ENCODE results near the gene SERPINE2.
A peak's percentile ranks its signal among the peaks of the same experiment; 100 is the strongest.

The SERPINE2 gene

GRCh38 chr2:224041554-224041953 is 2.5 kb upstream of the SERPINE2 start:
- Mint-ChIP-seq H3K27ac (peak overlapping the region in 1 of 3 experiments; percentile 48), H3K36me3 (ENCODE audit: low read depth) (no peaks in the 10 kb centered on the region)
- no peak for TF ChIP-seq CTCF (IDR thresholded peaks at IDR 0.05; ENCODE audit: unreplicated experiment in 3 of 3)

DNA sequence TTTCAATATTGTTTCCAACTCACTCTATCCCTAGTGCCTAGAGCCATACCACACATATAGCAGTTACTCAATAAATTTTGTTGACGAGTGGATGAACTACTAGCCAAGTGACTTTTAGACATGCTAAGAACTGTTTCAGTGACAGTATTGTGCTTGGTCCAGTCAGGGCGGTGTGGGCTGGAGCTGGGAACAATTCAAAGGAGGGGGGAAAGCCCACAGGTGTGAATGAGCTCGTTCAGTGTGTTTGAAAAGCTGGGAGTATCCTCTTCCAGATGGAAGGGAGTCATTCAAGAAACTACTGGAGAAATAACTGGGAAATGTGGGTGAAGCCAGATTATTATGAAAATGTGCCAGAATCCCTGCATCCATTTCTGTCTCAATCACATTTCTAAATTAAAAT is 1.7 kb upstream of the SERPINE2 start:
- Mint-ChIP-seq H3K4me3 (peak overlapping the region; percentile 61 to 81 (median 74)), H3K9me3 (peaks cover 2% of the 10 kb centered on the region), H3K27ac (peak overlapping the region; percentile 6 to 41 (median 19)), H3K36me3 (ENCODE audit: low read depth) (no peaks in the 10 kb centered on the region), H3K4me1 (peaks cover 32% of the 10 kb centered on the region), H3K27me3 (ENCODE audit: low read depth) (peaks cover 42% of the 10 kb centered on the region)
- no peak for TF ChIP-seq CTCF (IDR thresholded peaks at IDR 0.05; ENCODE audit: unreplicated experiment in 3 of 3)

More at GRCh38 chr2:224041554-224041953, 2.5 kb upstream of the SERPINE2 start:
- Mint-ChIP-seq H3K4me1 (peaks cover 31% of the 10 kb centered on the region), H3K27me3 (ENCODE audit: low read depth) (peaks cover 41% of the 10 kb centered on the region), H3K4me3 (peak overlapping the region in 1 of 3 experiments; percentile 25), H3K9me3 (peaks cover 2% of the 10 kb centered on the region)

DNA sequence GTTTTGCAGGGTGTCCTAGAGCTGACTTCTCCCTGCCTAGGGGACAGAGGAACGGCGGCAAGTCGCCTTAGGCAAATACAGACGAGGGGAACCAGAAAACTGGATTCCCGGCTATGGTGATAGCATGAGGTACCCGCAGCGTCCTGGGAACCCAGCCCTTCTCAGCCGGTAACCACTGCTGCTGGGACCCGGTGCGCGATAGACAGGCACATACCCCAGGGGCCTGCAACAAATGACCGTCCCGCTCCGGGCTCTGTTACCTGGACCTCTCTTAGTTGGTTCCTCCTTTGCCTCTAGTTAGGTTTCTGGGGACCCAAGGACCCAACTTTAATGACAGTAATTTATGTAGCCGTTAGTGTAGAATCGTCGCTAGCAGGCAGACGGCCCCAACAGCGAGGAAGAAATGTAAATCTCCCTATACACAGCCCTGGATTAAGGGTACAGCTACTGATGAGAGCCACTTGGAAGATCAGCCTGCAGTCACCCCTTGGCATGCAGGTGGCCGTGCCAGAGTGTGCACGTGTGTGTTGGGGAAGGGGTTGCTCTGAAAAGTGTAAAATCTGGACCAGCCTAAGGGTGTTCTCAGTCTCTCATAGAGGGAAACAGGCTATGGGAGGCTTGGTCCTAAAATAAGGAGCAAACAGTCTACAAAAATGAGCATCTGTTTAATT is 819 bp upstream of the SERPINE2 start:
- Mint-ChIP-seq H3K4me3 (peak overlapping the region; percentile 74 to 81 (median 81)), H3K36me3 (ENCODE audit: low read depth) (no peaks in the 10 kb centered on the region), H3K27ac (peak overlapping the region; percentile 6 to 71 (median 49)), H3K4me1 (peaks cover 33% of the 10 kb centered on the region), H3K9me3 (peaks cover 2% of the 10 kb centered on the region), H3K27me3 (ENCODE audit: low read depth) (peaks cover 43% of the 10 kb centered on the region)
- no peak for TF ChIP-seq CTCF (IDR thresholded peaks at IDR 0.05; ENCODE audit: unreplicated experiment in 3 of 3)

DNA sequence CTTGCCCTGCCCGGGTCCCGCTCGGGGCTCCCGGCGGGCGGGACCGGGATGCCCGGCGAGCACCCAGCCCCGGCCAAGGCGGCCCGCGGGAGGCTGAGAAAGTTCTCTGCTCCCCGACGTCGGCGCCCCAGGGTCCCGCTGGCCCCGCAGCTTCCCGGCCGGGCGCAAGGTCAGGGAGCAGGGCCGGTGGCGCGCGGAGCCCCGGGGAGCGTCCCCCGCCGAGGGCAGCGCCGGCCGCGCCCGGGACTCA is 331 bp downstream of the SERPINE2 start:
- peaks cover 43% of the 10 kb centered on the region for H3K4me1 Mint-ChIP-seq
- H3K27ac Mint-ChIP-seq = no peak overlapping the region
- TF ChIP-seq CTCF (IDR thresholded peaks at IDR 0.05; ENCODE audit: unreplicated experiment in 3 of 3) = no peak
- no peak overlapping the region for H3K4me3 Mint-ChIP-seq
- peaks cover 2% of the 10 kb centered on the region for H3K9me3 Mint-ChIP-seq
- H3K27me3 Mint-ChIP-seq (ENCODE audit: low read depth) = peaks cover 37% of the 10 kb centered on the region
- H3K36me3 Mint-ChIP-seq (ENCODE audit: low read depth) = no peaks in the 10 kb centered on the region

- Mint-ChIP-seq H3K36me3 (ENCODE audit: low read depth) (no peaks in the 10 kb centered on the region), H3K27ac (peak overlapping the region; percentile 10 to 76 (median 42)), H3K4me1 (peaks cover 43% of the 10 kb centered on the region), H3K9me3 (no peaks in the 10 kb centered on the region), H3K27me3 (ENCODE audit: low read depth) (peaks cover 32% of the 10 kb centered on the region), H3K4me3 (peak overlapping the region; percentile 92 to 97 (median 92))
- TF ChIP-seq CTCF (IDR thresholded peaks at IDR 0.05; ENCODE audit: unreplicated experiment in 3 of 3) = no peak
Measured at GRCh38 chr2:224038049-224038829, 847 bp downstream of the SERPINE2 start.

All from nephron (organoid).